Neural cell (in vitro differentiated cells): Measurements from ENCODE around the gene WARS2. TPM values are rescaled to one million over a fixed set of nuclear protein-coding genes. Genes with fewer than 3 reads are reported as not detected.

ENCODE experiments used
- H2AFZ ChIP-seq: fragments of 200-600, 300-800 bp; sonication (generic), shearing (Covaris generic); 2 replicates; pipeline ENCODE4 v1.6.0; 2014; ENCODE audit warnings: low read depth, mild to moderate bottlenecking, antibody characterized with exemption, low read length, moderate library complexity
- H3F3A ChIP-seq: fragments of 200-600 bp; shearing (Covaris generic); 2 replicates; pipeline ENCODE4 v1.6.1; 2016; ENCODE audit warnings: mild to moderate bottlenecking, moderate library complexity, mixed read lengths, antibody characterized with exemption, low read length; ENCODE audit not compliant: insufficient read depth, poor library complexity, severe bottlenecking
- H3K27ac ChIP-seq: fragments of 200-600, 300-800 bp; sonication (generic), shearing (Covaris generic); 2 replicates; pipeline ENCODE4 v1.5.1; 2014; ENCODE audit warnings: mild to moderate bottlenecking, low read length, moderate library complexity
- H3K27me3 ChIP-seq: fragments of 300-800, 200-600 bp; sonication (generic), shearing (Covaris generic); 2 replicates; pipeline ENCODE4 v1.6.0; 2014; ENCODE audit warnings: mild to moderate bottlenecking, low read depth, low read length, moderate library complexity; ENCODE audit not compliant: insufficient read depth
- H3K36me3 ChIP-seq: fragments of 300-800, 200-600 bp; sonication (generic), shearing (Covaris generic); 2 replicates; pipeline ENCODE4 v1.5.1; 2014; ENCODE audit warnings: mild to moderate bottlenecking, antibody characterized with exemption, low read length, moderate library complexity; ENCODE audit not compliant: insufficient read depth
- H3K4me2 ChIP-seq: fragments of 300-800, 200-600 bp; sonication (generic), shearing (Covaris generic); 2 replicates; pipeline ENCODE4 v1.6.0; 2014; ENCODE audit warnings: mild to moderate bottlenecking, low read length
- H3K4me3 ChIP-seq: fragments of 300-800, 200-600 bp; sonication (generic), shearing (Covaris generic); 2 replicates; pipeline ENCODE4 v1.5.1; 2014; ENCODE audit warnings: mild to moderate bottlenecking, low read length, moderate library complexity
- H3K79me2 ChIP-seq: fragments of 200-600 bp; shearing (Covaris generic); replicated peaks from 2 replicates; pipeline ENCODE4 v1.6.0; 2014; ENCODE audit warnings: mild to moderate bottlenecking, low read length, moderate library complexity; ENCODE audit not compliant: insufficient read depth
- H3K9ac ChIP-seq: fragments of 300-800, 200-600 bp; sonication (generic), shearing (Covaris generic); 2 replicates; pipeline ENCODE4 v1.6.1; 2016; ENCODE audit warnings: mild to moderate bottlenecking, low read length, mixed read lengths
- H3K9me2 ChIP-seq: fragments of 200-600 bp; shearing (Covaris generic); 2 replicates; pipeline ENCODE4 v1.6.1; 2016; ENCODE audit warnings: mild to moderate bottlenecking, low read length, mixed read lengths; ENCODE audit not compliant: insufficient read depth
- H3K9me3 ChIP-seq: fragments of 200-600, 300-800 bp; sonication (generic), shearing (Covaris generic); 2 replicates; pipeline ENCODE4 v1.6.1; 2016; ENCODE audit warnings: mild to moderate bottlenecking, mixed run types, low read length, moderate library complexity, mixed read lengths
- H4K20me1 ChIP-seq: fragments of 200-600 bp; shearing (Covaris generic); 2 replicates; pipeline ENCODE4 v1.6.1; 2016; ENCODE audit warnings: mild to moderate bottlenecking, mixed run types; ENCODE audit not compliant: insufficient read depth
- CTCF ChIP-seq: fragments of 450-650 bp; IDR thresholded peaks from 2 replicates; pipeline ENCODE4 v1.5.1; 2014; ENCODE audit warnings: antibody characterized with exemption, mild to moderate bottlenecking, moderate library complexity; ENCODE audit not compliant: poor library complexity, severe bottlenecking
- EP300 ChIP-seq: fragments of 450-650 bp; conservative IDR thresholded peaks from 2 replicates; pipeline ENCODE4 v1.6.1; 2014; ENCODE audit warnings: antibody characterized with exemption, mild to moderate bottlenecking, moderate library complexity; ENCODE audit not compliant: poor library complexity, severe bottlenecking
- EZH2 ChIP-seq: fragments of 200-600, 300-800 bp; shearing (Covaris generic), sonication (generic); IDR thresholded peaks from 2 replicates; pipeline ENCODE4 v1.6.1; 2014; ENCODE audit warnings: antibody characterized with exemption, low read length, borderline replicate concordance, mild to moderate bottlenecking; ENCODE audit not compliant: insufficient read depth, poor library complexity, severe bottlenecking
- MXI1 ChIP-seq: fragments of 450-650 bp; conservative IDR thresholded peaks from 2 replicates; pipeline ENCODE4 v1.6.1; 2014; ENCODE audit warnings: antibody characterized with exemption, mild to moderate bottlenecking; ENCODE audit not compliant: poor library complexity, severe bottlenecking
- POLR2AphosphoS5 ChIP-seq: IDR thresholded peaks from 2 replicates; pipeline ENCODE4 v1.6.1; 2012
- RAD21 ChIP-seq: fragments of 450-650 bp; conservative IDR thresholded peaks from 2 replicates; pipeline ENCODE4 v1.6.1; 2014; ENCODE audit warnings: antibody characterized with exemption, mild to moderate bottlenecking, moderate library complexity
- SMC3 ChIP-seq: fragments of 450-650 bp; conservative IDR thresholded peaks from 2 replicates; pipeline ENCODE4 v1.6.1; 2014; ENCODE audit warnings: antibody characterized with exemption, mild to moderate bottlenecking, moderate library complexity; ENCODE audit not compliant: poor library complexity
- TAF1 ChIP-seq: IDR thresholded peaks from 2 replicates; pipeline ENCODE4 v1.6.1; 2012; ENCODE audit warnings: low read depth
- polyA plus RNA-seq: library from polyadenylated mRNA; depleted of rRNA; stranded (reverse); fragments of >200 nt; gene quantifications from 2 replicates; pipeline ENCODE4 v1.2.3, GENCODE V29; 2014
- TF ChIP-seq, protein P1 (sequence below): IDR thresholded peaks from 2 replicates; pipeline ENCODE4 v1.6.1; 2012; ENCODE audit warnings: borderline replicate concordance

WARS2 gene
- polyA plus RNA-seq, 1 donor from 2014 or later = 4.7 TPM

DNA sequence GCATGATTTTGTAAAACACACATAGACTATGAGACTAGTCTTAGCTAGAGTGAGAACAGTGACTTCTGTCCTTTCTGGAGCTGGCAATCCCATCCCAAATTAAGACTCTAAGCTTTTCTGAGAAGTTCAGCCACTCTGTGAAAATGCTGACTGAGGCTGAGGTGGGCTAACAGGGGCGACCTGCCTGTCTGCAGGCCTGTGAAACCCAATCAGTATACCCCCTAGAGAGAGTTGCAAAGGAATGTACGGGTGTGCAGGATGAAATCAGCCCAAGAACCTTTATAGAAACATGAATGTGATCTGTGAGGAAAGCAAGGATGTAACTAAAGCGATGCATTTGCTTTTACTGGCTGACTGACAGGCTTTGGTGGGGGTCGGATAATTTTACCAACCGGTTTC lies 136.3 kb downstream of the WARS2 start:
- Histone ChIP-seq H3K9me3 (peaks cover 7% of the 10 kb centered on the region), H2AFZ (no peak overlapping the region), H3K9me2 (no peaks in the 10 kb centered on the region), H3K27me3 (peaks cover 100% of the 10 kb centered on the region), H3K79me2 (no peaks in the 10 kb centered on the region), H3K4me3 (no peak overlapping the region), H3K36me3 (no peaks in the 10 kb centered on the region), H3K27ac (no peak overlapping the region), H3K9ac (no peak overlapping the region), H3K4me2 (no peak overlapping the region), H4K20me1 (no peaks in the 10 kb centered on the region), H3F3A (no peaks in the 10 kb centered on the region)
- TF ChIP-seq EZH2 = no peak
- no peak for TF ChIP-seq POLR2AphosphoS5
- TF ChIP-seq RAD21 = no peak
- TF ChIP-seq MXI1 = no peak

DNA sequence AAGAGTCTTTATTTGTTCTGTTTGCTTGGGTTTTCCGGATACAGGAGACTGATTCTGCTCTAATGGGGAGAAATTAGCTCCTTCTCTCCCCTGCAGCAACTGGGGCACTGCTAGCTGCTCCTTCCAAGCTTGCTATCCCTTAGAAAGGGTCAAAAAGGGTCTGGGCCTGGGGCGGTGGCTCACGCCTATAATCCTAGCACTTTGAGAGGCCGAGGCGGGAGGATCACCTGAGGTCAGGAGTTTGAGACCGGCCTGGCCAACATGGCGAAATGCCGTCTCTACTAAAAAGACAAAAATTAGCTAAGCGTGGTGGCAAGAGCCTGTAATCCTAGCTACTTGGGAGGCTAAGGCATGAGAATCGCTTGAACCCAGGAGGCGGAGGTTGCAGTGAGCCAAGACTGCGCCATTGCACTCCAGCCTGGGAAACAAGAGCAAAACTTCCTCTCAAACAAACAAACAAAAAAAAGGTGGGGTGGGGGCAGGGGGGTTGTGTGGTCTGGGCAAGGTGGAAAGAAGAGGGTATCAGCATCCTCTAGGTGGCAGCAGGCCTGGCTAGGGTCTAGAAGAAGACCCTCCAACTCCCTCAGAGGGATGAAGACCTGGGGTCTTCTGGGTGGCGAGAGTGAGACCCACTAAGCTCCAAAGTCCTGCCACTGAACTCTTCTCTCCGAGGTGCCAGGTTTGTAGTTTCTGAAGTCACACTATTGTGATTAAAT lies 136.9 kb downstream of the WARS2 start:
- H3K79me2 ChIP-seq = no peaks in the 10 kb centered on the region
- H3K27ac ChIP-seq = no peak overlapping the region
- H3K36me3 ChIP-seq = no peaks in the 10 kb centered on the region
- no peak overlapping the region for H2AFZ ChIP-seq
- H3K9ac ChIP-seq = no peak overlapping the region
- no peaks in the 10 kb centered on the region for H3K9me2 ChIP-seq
- no peaks in the 10 kb centered on the region for H3F3A ChIP-seq
- H3K4me3 ChIP-seq = no peak overlapping the region
- H4K20me1 ChIP-seq = no peaks in the 10 kb centered on the region
- H3K9me3 ChIP-seq = peaks cover 7% of the 10 kb centered on the region
- no peak overlapping the region for H3K4me2 ChIP-seq
- peaks cover 100% of the 10 kb centered on the region for H3K27me3 ChIP-seq
- TF ChIP-seq MXI1 (no peak), POLR2AphosphoS5 (no peak), CTCF (no peak), TAF1 (no peak), EZH2 (no peak), SMC3 (no peak), RAD21 (no peak), EP300 (no peak)
- TF ChIP-seq, protein P1, sequence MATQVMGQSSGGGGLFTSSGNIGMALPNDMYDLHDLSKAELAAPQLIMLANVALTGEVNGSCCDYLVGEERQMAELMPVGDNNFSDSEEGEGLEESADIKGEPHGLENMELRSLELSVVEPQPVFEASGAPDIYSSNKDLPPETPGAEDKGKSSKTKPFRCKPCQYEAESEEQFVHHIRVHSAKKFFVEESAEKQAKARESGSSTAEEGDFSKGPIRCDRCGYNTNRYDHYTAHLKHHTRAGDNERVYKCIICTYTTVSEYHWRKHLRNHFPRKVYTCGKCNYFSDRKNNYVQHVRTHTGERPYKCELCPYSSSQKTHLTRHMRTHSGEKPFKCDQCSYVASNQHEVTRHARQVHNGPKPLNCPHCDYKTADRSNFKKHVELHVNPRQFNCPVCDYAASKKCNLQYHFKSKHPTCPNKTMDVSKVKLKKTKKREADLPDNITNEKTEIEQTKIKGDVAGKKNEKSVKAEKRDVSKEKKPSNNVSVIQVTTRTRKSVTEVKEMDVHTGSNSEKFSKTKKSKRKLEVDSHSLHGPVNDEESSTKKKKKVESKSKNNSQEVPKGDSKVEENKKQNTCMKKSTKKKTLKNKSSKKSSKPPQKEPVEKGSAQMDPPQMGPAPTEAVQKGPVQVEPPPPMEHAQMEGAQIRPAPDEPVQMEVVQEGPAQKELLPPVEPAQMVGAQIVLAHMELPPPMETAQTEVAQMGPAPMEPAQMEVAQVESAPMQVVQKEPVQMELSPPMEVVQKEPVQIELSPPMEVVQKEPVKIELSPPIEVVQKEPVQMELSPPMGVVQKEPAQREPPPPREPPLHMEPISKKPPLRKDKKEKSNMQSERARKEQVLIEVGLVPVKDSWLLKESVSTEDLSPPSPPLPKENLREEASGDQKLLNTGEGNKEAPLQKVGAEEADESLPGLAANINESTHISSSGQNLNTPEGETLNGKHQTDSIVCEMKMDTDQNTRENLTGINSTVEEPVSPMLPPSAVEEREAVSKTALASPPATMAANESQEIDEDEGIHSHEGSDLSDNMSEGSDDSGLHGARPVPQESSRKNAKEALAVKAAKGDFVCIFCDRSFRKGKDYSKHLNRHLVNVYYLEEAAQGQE = no peak
